NB4 (cell line): ENCODE data around the gene MRGPRG.
A peak's percentile ranks its signal among the peaks of the same experiment; 100 is the strongest.

ENCODE experiments used
- DNase-seq: peaks from one replicate; pipeline ENCODE4 v3.0.0; 2010; ENCODE audit warnings: low read depth
- H3K4me3 ChIP-seq: one replicate; pipeline ENCODE4 v1.5.1; 2011; ENCODE audit warnings: mild to moderate bottlenecking, low read depth, low read length, moderate library complexity
- CTCF ChIP-seq: IDR thresholded peaks from one replicate; pipeline ENCODE4 v1.5.1; 2012; ENCODE audit warnings: low read depth, low read length
- MAX ChIP-seq: IDR thresholded peaks from 2 replicates; pipeline ENCODE4 v1.6.1; 2011; ENCODE audit warnings: low read depth, low read length
- MYC ChIP-seq: IDR thresholded peaks from 2 replicates; pipeline ENCODE4 v1.6.1; 2011; ENCODE audit warnings: low read depth, low read length
- POLR2A ChIP-seq: IDR thresholded peaks from 2 replicates; pipeline ENCODE4 v1.6.1; 2011; ENCODE audit warnings: mild to moderate bottlenecking; ENCODE audit not compliant: insufficient read length; ENCODE audit errors: extremely low read depth

MRGPRG gene

GRCh38 chr11:3178349-3178748 lies 40.3 kb downstream of the MRGPRG start:
- DNase-seq, result peak; percentile 47
- H3K4me3 ChIP-seq, result no peak overlapping the region
- TF ChIP-seq CTCF, result no peak
- TF ChIP-seq POLR2A, result no peak
- no peak for TF ChIP-seq MAX
- TF ChIP-seq MYC, result no peak; the same call in 1 of the 2 replicates

- TF ChIP-seq CTCF (no peak), POLR2A (no peak), MYC (no peak), MAX (no peak)
- H3K4me3 ChIP-seq, result no peak overlapping the region
- peak; percentile 74 for DNase-seq
Measured at GRCh38 chr11:3177931-3178330, 40.7 kb downstream of the MRGPRG start.

GRCh38 chr11:3176487-3176886 lies 42.1 kb downstream of the MRGPRG start:
- no peak for DNase-seq
- no peak for TF ChIP-seq CTCF
- TF ChIP-seq MYC, result no peak
- no peak for TF ChIP-seq MAX
- no peak for TF ChIP-seq POLR2A
- no peak overlapping the region for H3K4me3 ChIP-seq

GRCh38 chr11:3175194-3175593 lies 43.4 kb downstream of the MRGPRG start:
- TF ChIP-seq MYC (no peak), MAX (no peak), POLR2A (no peak)
- DNase-seq, result no peak
- H3K4me3 ChIP-seq, result no peak overlapping the region

- no peak for DNase-seq
- TF ChIP-seq CTCF (no peak), MYC (no peak), MAX (no peak), POLR2A (no peak)
- H3K4me3 ChIP-seq, result no peak overlapping the region
Measured at GRCh38 chr11:3174387-3174786, 44.2 kb downstream of the MRGPRG start.

- H3K4me3 ChIP-seq, result no peak overlapping the region
- DNase-seq, result no peak
- TF ChIP-seq MAX (no peak), MYC (no peak), CTCF (no peak), POLR2A (no peak)
Measured at GRCh38 chr11:3173795-3174194, 44.8 kb downstream of the MRGPRG start.
